ENCODE data around the gene BHLHE40.
"Not testable (repeated sequence)": the region's sequence is repeated elsewhere in the genome, so short reads cannot be mapped to it uniquely, and the experiment has no call there.

Gene BHLHE40

DNA sequence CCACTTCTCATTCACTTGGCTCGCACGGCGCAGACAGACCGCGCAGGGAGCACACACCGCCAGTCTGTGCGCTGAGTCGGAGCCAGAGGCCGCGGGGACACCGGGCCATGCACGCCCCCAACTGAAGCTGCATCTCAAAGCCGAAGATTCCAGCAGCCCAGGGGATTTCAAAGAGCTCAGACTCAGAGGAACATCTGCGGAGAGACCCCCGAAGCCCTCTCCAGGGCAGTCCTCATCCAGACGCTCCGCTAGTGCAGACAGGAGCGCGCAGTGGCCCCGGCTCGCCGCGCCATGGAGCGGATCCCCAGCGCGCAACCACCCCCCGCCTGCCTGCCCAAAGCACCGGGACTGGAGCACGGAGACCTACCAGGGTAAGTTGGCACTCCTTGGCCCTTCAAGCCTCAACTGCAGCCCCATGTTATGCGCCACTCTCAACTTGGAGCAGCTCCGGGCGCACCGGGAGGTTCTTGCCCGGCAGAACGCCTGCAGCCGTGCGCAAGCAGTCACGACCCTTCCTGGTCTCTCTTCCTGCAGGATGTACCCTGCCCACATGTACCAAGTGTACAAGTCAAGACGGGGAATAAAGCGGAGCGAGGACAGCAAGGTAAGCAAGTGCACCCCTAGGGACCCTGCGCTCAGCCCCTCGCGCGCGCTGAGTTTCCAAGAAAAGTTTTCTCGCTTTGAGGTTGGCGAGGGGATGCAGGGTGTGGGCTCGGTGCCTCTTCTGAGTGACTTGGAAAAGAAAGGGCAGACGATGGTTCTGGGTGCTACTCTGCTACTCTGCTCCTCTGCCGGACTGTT lies at the start of gene BHLHE40:
BHLHE40 (plus strand) TSS at position 10 of the 801 bp plus-strand sequence; CDS start at position 292, 282 bp downstream.
- no peak for DNase-seq

DNA sequence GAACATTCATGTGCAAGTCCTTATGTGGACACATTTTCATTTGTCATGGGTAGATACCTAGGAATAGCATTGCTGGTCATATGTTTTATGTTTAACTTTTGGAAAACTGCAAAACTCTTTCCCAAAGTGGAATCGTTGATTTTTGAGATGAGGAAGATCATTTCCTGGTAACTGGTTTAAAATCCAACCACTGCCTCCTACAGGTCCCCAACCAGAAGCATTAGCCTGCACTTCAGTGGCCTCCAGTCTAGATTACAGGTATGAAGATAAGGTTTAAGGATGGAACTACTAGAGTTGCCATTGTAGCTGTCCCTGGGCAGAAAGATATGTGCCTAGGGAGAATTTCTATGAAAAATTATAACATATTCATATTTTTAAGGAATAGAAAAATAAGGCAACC lies 48.7 kb upstream of the BHLHE40 start:
- DNase-seq, result no peak

DNA sequence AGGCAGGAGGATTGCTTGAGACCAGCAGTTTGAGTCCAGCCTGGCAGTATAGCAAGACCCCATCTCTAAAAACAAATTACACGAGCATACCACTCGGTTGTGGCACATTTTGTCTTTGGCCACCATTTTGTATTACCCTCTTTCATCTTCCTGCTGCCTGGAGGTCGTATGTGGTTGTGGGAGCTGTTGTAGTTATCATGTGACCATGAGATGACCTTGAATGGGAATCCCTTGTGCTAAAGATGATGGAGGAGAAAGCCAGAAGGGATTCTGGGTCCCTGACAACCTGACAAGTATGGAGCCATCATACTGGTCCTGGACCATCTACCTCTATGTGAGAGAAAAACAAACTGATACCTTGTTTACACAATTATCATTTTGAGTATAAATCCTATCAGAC lies 45.2 kb upstream of the BHLHE40 start:
- DNase-seq, result no peak

DNA sequence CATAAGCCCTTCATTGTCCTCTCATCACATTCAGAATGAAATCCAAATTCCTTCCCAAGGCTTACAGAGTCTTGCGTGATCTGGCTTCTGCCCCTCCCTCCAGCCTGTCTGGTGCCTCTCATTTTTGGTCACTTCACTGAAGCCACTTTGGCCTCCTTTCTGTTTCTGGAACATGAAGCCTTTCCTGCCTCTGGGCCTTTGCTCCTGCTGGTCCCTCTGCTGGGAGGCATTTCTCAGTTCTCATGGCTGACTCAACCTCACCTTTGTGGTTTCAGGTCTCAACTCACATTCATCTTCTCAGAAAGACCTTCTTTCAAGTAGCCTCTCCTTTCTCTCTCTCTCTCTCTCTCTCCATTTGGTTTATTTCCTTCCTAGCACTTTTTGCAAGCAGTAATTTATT lies 43.9 kb upstream of the BHLHE40 start:
- no peak for DNase-seq

- DNase-seq, result no peak
Observed at GRCh38 chr3:4936982-4937614, 42.1 kb upstream of the BHLHE40 start.

DNA sequence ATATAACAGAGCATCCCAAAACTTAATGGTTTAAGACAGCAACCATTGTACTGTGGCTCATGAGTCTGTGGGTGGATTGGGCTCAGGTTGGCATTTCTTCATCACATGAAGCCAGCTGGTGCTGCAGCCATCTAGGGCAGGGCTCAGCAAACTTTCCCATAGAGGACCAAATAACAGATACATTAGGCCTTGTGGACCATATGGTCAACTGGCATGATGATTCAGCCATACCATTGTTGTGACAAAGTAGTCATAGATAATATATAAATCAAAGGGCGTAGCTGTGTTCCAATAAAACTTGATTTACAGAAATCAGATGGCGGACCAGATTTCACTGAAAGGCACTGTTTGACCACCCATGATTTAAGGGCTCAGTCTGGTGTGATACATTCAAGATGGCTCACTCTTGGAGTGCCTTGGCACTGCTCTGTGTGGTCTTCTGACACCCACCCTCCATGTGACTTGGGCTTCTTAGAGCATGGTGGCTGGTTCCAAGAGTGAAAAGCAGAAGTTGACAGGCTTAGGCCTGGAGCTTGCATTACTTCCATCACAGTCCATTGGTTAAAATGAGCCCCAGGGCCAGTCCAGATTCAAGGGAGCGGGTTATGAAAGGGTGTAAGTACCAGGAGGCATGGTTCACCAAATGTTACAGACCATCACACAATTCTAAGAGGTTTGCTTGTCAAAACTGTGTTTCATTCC lies 40.8 kb upstream of the BHLHE40 start:
- DNase-seq, result no peak

- DNase-seq, result no peak
Observed at GRCh38 chr3:4939276-4939675, 40.0 kb upstream of the BHLHE40 start.

GRCh38 chr3:4940985-4941384 lies 38.3 kb upstream of the BHLHE40 start:
- DNase-seq, result no peak

GRCh38 chr3:4943549-4943948 lies 35.7 kb upstream of the BHLHE40 start:
- no peak for DNase-seq

DNA sequence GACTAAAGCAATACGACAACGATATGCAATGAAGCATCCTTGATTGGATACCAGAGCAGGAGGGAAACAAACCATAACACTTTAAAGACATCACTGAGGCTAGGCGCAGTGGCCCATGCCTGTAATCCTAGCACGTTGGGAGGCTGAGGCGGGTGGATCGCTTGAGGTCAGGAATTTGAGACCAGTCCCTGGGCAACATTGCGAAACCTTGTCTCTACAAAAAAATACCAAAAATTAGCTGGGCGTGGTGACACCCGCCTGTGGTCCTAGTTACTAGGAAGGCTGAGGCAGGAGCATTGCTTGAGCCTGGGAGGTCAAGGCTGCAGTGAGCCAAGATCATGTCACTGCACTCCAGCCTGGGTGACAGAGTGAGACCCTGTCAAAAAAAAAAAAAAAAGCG lies 33.9 kb upstream of the BHLHE40 start:
- no peak for DNase-seq

DNA sequence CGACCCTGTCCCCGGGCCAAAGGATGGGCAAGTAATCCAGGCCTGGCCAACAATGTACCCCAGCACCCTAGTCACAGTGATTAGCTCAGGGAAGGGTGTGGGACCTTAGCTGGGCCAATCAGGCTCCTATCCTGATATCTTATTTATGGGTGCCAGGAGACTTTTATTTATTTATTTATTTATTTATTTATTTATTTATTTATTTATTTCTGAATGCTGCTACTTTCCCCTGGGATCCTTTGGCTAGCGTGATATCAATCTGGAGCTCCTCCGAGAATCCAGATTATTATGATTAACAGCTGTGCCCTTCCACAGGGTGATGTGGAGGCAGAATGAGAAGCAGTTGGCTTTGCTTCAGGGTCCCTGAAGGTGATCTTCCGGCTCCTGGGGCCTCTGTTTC lies 32.2 kb upstream of the BHLHE40 start:
- DNase-seq, result no peak

DNA sequence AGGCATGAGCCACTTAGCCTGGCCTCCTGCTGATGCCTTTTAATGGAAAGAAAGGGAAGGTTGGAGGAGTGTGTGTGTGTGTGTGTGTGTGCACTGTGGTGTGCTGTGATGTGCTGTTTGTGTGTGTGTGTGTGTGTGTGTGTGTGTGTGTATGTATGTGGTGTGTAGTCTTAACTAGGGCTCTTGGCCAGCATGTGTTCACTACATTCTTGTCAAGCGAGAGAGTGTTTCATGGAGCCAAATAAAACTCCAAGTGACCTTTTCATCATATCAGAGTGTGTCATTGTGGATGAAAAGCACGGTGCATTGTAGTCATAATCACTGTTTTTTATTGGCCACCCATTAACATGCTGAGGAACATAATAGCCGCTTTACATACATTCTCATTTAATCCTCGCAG lies 30.8 kb upstream of the BHLHE40 start:
- no peak for DNase-seq

- DNase-seq, result no peak
Observed at GRCh38 chr3:4949004-4949403, 30.2 kb upstream of the BHLHE40 start.

DNA sequence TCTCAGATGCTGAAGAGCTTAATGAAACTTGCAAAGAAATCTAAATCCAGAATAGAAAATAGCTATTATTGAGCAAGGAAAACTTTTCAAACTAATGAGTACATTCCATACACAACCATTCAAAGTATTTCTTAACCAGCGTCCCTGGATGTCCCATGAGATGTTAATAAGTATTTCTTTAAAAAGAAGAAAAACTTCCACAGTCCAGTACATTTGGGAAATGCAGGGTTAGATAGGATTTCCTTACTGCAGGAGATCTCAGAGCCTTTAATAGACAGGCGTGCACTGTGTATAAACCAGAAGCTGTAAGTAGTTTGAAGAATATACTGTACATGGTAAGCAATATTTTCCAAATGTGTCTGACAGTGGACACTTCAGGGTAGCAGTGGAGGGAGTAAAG lies 29.6 kb upstream of the BHLHE40 start:
- no peak for DNase-seq

- no peak for DNase-seq
Observed at GRCh38 chr3:4950351-4950784, 28.9 kb upstream of the BHLHE40 start.

GRCh38 chr3:4950948-4951347 lies 28.3 kb upstream of the BHLHE40 start:
- DNase-seq, result no peak

- DNase-seq, result no peak
Observed at GRCh38 chr3:4953119-4953518, 26.1 kb upstream of the BHLHE40 start.

DNA sequence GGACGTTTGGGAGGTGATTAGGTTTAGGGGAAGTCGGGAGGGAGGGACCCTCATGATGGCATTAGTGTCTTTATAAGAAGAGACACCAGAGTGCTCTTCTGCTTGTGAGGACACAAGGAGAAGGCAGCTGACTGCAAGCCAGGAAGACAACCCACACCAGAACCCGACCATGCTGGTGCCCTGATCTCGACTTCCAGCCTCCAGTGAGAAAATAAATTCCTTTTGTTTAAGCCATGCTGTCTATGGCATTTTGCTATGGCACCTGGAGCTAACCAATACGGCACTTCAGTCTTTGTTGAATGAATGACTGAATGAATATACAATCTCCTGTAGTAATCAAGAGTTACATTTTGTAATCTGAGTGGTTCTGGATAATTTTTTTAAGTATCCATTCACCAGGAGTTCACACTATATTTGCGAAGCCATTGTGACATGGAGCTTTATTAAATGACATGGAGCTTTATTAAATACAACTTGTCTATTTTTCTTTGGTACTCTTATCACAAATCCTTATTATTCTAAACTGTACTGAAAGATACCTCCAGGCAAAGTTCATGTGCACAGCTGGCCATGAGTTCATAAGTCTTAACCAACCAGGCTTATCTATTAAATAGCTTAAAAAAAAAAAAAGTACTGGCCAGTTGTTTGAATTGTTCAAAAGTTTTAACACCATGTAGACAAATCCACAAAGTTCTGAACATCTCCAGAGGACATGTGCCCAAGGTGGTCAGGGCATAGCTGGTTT lies 24.8 kb upstream of the BHLHE40 start:
- DNase-seq, result no peak

GRCh38 chr3:4956099-4956498 lies 23.1 kb upstream of the BHLHE40 start:
- DNase-seq, result no peak

- DNase-seq, result no peak
Observed at GRCh38 chr3:4956738-4957137, 22.5 kb upstream of the BHLHE40 start.

- no peak for DNase-seq
Observed at GRCh38 chr3:4957978-4958377, 21.3 kb upstream of the BHLHE40 start.

DNA sequence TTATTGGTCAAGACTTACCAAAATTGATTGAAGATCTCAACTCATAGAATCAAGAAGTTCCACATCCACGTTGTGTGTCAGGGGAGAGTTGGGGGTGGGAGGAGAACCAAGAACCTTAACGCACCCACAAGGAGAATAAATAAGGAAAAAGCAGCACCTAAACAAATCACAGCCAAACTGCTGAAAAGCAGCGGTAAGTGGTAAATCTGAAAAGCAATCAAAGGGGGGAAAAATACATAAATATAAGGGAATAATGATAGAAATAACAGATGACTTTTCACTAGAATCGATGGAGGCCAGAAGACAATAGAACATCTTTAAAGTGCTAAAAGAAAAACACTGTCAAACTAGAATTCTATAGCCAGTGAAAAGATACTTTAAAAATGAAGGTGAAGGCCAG lies 20.1 kb upstream of the BHLHE40 start:
- DNase-seq, result no peak

- DNase-seq, result not testable (repeated sequence)
Observed at GRCh38 chr3:4961865-4962264, 17.4 kb upstream of the BHLHE40 start.

Data from CD4-positive, alpha-beta T cell treated with Interferon alpha-2 for 1 hour (primary cell).